RPMI7951 (cell line): ENCODE measurements around the gene DMRTA2. TPM values are rescaled to one million over a fixed set of nuclear protein-coding genes. Genes with fewer than 3 reads are reported as not detected.
"Not testable (repeated sequence)": the region's sequence is repeated elsewhere in the genome, so short reads cannot be mapped to it uniquely, and the experiment has no call there.

Source experiments
- DNase-seq: peaks from one replicate; pipeline ENCODE4 v3.0.0-alpha.2; 2012; ENCODE audit warnings: low read depth
- total RNA-seq: library from RNA; depleted of rRNA; stranded (reverse); fragments of >200 nt; shearing (Covaris generic); gene quantifications from 2 replicates; pipeline ENCODE4 v1.2.3, GENCODE V29; 2014

Gene DMRTA2
- total RNA-seq, 1 experiment from 2014 or later = 0.12 TPM

DNA sequence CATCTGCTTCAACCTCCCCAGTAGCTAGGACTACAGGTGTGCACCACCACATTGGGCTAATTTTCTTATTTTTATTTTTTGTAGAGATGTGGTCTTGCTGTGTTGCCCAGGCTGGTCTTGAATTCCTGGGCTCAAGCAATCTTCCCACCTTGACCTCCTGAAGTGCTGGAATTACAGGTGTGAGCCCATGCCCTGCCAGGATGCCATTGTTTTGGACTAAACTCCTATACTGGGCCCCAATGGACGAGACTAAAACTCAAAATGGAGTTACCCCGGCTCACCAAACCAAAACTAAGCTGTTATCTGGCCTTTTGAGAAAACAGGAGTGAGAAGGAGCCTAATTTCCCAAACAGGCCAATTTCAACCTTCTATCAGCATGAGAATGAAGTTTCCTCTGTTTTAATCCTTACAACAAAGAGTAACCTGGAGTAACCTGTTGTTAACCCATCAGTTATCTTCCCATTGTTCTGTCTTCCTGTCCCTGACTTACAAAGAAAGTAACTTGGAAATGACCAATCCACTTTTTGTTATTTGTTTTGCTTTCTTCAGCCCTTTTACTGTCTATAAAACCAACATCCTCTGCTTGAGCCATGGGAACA lies 29.6 kb downstream of the DMRTA2 start:
- DNase-seq = no peak

DNA sequence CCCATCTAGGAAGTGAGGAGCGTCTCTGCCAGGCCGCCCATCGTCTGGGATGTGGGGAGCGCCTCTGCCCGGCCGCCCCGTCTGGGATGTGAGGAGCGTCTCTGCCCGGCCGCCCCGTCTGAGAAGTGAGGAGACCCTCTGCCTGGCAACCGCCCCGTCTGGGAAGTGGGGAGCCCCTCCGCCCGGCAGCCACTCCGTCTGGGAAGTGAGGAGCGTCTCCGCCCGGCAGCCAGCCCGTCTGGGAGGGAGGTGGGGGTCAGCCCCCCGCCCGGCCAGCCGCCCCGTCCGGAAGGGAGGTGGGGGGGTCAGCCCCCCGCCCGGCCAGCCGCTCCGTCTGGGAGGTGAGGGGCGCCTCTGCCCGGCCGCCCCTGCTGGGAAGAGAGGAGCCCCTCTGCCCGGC lies 41.7 kb downstream of the DMRTA2 start:
- not testable (repeated sequence) for DNase-seq

DNA sequence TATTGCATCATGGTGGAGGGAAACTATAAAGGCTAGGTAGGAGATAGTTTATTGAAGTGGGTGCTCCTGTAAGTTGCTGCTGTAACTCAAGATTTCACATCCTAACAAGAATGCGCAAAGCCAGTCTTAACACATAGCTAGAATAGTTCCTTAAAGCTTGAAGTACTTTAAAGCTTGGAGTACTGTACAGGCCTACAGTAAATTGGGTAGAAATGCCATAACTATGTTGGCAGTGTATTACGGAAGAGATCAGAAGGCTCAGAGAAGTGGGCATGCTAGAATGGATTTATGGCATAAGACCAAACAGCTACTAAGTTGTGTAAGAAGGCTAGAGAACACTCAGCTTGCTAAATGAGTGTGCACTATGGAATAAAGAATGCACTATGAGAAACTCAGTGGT lies 44.5 kb downstream of the DMRTA2 start:
- no peak for DNase-seq

DNA sequence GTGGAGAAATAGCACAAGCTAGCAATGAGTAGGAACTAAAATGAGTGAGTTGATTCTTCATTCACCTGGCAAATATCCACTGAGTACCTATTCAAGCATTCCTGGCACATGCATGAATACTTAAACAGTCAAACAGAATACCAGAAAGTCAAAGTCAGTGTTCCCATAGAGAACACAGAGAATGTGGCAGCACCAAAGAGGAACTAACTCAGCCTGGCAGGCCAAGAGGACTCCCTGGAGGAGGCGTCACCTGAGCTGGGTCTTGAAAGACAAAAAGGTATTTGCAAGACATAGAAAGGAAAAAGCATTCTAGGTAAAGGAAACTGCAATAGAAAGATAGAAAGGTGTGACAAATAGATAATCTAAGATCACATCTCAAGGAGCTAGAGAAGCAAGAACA lies 49.7 kb downstream of the DMRTA2 start:
- DNase-seq = no peak

DNA sequence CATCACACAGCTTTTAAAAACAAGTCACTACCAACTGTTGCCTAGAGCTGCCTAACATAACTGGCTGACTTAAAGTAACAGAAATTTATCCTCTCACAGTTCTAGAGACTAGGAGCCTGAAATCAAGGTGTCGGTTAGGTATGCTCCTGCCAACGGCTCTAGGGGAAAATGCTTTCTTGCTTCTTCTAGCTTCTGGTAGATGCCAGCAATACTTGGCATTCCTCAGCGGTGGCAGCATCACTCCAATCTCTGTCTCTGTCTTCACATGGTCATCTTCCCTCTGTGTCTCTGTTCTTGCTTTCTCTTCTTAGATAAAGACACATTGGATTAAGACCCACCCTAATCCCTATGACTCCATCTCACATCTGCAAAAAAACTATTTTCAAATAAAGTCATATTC lies 51.5 kb downstream of the DMRTA2 start:
- no peak for DNase-seq

DNA sequence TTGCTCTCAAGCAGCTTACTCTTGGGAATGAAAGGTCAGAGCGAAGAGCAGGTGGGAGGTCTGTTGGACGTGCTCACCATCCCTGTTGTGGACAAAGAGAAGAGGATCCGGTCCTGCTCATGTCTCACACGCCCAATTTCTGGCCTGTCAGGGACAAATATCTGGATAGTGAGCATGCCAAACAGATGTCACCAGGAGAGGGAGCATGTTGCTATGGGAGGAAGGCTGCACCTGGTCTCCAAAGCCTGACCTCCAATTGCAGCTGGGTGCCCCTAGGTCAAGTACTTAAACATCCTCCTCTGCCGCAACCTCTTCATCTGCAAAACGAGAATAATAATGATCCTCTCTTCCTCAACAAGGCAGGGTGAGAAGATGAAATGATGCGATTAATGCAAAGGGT lies 53.4 kb downstream of the DMRTA2 start:
- no peak for DNase-seq

DNA sequence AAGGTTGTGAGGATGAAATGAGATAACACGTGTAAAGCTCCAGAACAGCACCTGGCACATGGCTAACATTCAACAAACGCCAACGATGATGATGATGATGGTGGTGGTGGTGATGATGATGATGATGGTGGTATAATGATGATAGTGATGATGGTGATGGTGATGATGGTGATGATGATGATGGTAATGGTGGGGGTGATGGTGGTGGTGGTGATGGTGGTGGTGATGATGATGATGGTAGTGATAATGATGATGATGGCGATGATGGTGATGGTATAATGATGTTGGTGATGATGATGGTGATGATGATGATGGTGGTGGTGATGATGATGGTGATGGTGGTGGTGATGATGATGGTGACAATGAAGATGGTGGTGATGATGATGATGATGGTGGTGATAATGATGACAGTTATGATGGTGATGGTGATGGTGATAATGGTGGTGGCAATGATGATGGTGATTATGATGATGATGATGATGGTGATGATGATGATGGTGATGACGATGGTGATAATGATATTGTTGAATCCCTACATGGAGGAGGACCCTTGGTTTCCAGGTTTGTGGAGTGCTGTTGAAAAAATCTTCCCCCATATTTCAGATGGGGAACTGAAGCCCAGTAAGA lies 54.1 kb downstream of the DMRTA2 start:
- DNase-seq = no peak

DNA sequence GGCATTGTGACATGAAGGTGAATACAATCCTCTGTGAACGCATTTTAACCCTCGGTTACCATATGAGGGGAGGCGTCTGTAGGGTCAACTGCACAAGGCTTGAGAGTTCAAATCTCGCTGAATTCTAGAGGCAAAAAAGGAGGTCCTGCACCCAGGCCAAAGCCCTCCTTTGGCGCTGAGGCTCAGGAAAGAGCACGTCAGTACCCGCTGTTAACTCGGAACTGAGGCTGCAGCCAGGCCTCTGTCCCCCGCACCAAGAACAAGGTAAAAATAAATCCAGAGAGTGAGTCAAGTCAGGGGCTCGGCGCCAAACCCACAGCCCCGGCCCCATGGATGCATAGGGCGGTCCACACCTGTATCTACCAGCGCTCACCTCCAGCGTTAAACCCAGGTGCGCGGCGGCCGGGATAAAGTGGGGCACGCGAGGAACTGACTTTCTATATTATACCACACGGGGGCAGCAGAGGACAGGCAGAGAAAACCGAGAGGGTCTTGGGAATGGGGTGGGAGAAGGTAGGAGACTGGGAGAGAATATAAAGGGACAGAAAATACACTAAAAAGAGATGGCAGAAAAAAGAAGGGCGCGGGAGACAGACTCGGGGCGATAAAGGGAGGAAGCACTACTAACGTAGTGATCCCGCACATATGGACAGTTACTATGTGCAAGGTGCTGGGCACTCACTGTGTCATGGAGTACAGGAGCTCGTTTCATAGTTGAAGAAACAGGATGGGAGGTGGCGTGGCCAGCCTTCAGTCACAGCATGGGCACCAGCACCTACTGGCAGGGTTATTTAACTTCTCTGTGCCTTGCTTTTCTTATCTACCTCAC lies 54.9 kb downstream of the DMRTA2 start:
- DNase-seq = peak; percentile 9
